Measurements from ENCODE around the gene KRTAP26-1.

The KRTAP26-1 gene, protein sequence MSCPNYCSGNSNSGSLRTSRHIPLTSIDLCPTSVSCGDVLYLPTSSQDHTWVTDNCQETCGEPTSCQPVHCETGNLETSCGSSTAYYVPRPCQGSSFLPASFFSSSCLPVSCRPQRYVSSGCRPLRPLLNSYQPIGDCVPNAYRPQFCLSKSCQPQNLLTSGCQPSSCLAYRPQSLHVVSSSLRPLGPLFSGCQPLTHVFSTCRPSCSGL

DNA sequence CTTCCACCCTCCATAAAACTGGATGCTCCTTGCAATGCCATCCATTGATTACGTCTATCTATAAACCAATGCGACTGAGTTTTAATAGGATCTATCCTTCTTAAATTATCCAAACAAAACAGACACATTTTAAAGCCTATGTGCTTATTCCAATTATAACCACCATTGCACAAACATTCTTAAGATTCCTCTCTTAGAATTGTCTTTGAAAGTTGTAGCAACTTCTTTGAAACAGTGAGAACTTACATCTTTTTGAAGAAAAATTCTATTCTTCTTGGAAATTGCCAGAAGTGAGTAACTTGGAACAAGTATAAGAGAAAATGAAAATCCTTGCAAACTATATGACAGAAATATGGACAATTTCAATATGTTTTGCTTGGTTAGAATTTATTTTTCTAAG is at the start of gene KRTAP26-1:
Gene KRTAP26-1, minus strand, starts transcription at position 101 of the 400 bp plus-strand sequence. CDS start 280 bp downstream, outside the sequence.
- no peak for DNase-seq (ENCODE audit: low read depth)

DNA sequence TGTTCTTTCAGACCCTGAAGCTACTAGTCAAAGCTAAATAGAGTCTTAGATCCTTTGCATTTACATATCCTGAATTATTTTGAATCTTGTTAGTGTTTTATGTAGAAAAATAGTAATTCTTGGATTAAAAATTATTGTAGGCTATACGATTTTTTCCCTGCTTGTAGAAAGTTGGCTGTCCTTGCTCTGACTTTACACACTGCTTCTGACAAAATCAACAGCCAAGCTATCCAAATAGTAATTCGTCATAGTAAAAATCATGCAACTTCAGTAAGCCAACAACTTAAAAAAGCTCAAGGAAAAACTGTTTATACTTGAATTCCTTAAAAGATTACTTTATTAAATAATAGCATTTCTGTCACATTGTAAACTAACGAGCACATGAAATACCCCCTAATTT is 35.8 kb upstream of the KRTAP26-1 start:
- DNase-seq (ENCODE audit: low read depth) = no peak

DNA sequence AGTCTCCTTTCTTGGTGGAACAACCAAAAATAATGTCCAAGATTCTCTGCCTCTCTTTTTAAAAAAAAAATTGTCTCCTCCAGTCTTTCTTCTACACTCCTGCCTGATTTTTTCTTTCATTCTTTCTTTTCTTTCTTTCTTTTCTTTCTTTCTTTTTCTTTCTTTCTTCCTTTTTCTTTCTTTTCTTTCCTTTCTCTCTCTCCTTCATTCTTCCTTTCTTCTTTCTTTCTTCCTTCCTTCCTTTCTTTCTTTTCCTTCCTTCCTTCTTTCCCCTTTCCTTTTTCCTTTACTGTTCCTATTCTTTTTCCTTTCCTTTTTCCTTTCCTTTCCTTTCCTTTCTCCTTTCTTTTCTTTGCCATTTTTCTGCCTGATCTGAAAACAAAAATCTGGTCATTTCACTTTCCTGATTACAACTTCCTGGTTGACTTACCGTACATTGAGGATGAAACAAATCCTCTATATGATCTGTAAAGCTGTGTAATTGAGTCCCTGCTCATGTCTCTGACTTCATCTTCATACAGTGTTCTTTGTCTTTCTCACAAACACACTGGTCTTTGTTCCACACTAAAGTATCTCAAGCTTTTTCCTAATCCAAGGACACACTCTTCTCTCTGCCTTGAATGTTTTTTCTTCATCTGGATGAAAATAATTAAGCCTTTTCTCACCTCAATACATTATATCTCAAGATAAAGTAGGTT is 34.3 kb upstream of the KRTAP26-1 start:
- no peak for DNase-seq (ENCODE audit: low read depth)

DNA sequence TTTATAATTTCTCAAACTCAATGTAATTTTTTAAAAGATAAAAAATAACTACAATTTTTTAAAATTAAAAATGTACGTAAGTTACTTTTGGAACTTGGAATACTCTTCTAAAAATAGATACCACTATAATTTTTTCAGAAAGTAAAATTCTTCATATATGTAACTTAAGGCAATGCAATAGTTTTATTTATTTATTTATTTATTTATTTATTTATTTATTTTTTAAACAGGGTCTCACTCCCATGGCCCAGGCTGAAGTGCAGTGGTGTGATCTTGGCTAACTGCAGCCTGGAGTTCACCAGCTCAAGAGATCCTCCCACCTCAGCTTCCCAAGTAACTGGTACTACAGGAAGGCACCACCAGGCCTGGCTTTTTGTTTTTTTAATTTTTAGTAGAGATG is 31.4 kb upstream of the KRTAP26-1 start:
- no peak for DNase-seq (ENCODE audit: low read depth)

DNA sequence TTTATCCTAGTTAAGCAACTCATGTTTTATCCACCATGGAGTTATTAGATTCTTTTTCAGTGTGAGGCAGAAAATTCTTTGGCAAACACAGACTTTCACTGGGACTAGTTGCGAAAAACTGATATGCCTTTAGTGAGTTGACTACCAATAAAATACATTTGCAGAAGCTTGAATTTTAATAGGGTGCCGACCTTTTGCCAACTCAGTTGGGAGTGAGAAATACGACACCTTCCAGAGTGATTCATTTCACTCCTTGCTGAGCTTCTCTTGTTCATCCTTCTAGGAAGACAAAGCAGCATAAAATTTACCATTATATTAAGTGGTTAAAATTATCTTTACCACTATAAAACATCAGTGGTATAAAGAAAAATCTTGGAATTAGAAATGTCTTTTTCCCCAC is 29.5 kb upstream of the KRTAP26-1 start:
- DNase-seq (ENCODE audit: low read depth) = no peak

DNA sequence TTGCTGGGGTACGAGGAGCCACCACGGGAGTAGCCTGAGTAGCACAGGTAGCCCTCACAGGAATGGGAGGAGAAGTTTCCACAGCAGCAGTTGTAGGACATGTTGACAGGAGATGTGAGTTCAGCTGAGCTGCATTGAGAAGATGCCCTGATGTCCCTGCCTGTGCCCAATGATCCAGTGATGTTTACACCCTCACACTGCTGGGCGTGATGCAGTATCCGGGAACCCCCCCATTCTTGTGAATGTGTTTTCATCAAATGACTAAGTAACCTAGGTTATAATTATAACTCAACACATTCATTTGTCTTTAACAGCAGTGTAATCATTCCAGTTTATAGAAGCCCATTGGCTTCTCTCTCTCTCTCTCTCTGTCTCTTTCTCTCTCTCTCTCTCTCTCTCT is 28.4 kb upstream of the KRTAP26-1 start, which contains the start of gene KRTAP23-1:
Gene KRTAP23-1, minus strand, starts transcription at position 101 of the 400 bp plus-strand sequence. Its CDS starts 0 bp downstream, at position 101.
- no peak for DNase-seq (ENCODE audit: low read depth)

DNA sequence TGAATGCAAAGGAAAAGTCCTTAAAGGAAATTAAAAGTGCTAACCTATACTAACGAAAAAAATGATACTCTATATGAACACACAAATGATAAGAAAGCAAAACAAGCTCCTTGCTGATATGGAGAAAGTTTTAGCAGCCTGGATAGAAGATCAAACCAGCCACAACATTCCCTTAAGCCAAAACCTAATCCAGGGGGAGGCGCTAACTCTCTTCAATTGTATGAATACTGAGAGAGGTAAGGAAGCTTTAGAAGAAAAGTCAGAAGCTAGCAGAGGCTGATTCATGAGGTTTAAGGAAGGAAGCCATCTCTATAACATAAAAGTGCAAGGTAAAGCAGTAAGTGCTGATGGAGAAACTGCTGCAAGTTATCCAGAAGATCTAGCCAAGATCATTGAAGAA is 24.9 kb upstream of the KRTAP26-1 start:
- DNase-seq (ENCODE audit: low read depth) = no peak

DNA sequence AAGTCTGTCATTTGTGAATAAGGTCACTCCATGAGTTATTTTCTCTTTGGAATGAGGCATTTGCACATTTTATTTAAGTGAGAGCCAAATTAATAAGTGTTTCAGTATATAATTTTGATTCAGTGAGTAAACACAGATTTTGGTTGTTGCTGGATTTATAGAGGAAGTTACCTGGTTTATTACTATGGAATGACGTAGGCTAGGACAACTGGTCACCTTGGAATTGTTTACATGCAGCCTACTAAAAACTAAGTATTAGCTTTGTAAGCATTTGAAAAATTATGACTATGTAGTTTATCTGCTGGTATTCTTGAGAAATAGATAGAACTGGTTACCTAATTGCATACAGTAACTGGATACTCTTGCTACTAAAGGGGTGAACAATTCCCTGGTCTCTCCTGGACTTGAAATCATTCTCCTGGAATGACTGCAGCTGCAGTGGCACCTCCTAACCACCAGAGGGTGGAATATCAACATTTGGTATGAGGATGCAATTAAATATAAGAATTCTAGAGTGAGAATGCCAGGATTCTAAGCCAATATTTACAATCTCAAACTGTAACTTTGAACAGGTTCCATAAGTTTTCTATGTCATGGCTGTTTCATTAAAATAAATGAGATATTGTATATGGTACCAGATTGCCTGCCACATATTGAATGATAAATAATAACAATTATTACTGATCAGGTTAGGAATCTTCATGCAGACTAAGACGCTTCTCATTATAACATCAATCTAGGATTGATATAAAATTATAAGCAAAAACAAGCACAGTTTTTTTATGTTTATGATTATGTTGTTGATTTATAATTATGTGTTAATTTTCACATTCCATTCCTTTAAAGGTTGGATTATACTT is 20.8 kb upstream of the KRTAP26-1 start:
- peak; percentile 4 for DNase-seq (ENCODE audit: low read depth)

DNA sequence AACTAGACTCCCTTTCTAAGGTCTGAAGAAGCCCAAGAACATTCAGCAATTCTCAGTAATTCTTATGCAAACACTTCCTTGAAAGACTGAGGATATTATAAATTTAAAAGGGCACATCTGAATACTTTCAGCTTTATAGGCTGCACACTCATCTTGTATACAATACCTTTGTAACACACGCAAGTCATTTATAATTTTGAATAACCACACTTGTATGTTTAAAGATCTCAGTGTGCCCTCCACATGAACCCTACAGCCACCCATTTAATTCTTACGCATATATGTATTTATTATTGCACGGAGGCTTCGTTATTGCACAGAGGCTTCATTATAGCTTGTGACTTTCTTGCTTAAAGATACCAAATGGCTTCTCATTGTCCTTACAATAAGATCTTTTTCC is 18.6 kb upstream of the KRTAP26-1 start:
- DNase-seq (ENCODE audit: low read depth) = no peak

DNA sequence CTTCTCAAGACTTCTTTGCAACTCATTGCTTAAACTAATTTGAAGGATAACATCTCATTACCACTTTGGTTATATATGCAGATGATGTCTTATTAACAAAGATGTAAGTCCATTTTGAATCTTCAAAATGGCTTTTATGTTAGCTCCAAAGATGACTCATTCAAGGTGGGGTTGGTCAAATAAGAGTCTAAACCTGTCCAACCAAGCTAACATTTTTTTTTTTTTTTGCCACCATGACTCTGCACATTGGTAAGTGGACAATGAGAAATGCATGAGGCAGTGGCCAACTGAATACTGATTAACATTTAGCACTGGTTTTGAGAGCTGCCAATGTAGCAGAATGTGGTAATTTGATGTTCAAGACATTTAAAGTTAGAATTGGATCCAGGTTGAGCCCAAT is 17.7 kb upstream of the KRTAP26-1 start:
- no peak for DNase-seq (ENCODE audit: low read depth)

DNA sequence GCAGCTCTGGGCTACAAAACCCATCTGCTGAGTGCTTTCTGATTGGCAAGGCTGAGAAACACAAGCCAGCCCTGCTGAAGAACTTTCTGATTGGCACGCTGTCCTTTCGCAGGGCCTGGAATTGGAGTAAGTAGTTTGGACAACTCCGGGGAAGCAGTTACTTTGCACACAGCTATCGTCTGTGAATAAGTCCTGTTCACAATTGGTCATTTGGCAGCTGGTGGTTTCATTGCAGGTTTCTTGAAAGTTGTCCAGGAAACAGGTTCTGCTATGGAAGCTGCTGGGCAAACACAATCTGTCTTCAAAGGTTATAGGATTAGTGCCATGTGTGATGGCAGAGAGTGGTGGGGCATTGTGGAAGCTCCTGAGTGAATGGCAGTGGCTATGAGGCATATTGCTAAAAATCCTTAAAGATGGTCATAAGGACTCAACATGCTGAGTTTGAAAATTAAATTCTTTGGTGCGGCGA is 17.2 kb upstream of the KRTAP26-1 start, which contains the start of gene KRTAP27-1:
Gene KRTAP27-1, minus strand, starts transcription at position 419 of the 469 bp plus-strand sequence. Its CDS starts 26 bp downstream, at position 393.
- DNase-seq (ENCODE audit: low read depth) = no peak

DNA sequence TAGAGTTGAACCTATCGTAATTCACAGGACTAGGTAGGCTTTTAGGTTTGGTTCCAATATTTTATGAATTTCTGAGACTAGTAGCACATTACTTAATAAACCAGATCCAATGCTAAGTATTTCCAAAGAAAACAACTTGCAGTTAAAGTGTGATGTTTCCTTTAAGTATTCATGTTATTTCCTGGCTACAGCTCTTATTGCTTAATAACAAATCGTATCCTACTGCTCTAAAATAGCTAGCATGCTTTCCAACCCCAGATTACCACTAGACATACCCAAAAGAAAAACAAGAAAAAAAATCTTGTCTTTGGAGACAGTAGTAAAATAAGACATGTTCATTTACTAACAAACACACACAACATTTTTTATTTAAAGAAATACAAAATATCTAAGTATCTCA is 16.5 kb upstream of the KRTAP26-1 start:
- DNase-seq (ENCODE audit: low read depth) = no peak

DNA sequence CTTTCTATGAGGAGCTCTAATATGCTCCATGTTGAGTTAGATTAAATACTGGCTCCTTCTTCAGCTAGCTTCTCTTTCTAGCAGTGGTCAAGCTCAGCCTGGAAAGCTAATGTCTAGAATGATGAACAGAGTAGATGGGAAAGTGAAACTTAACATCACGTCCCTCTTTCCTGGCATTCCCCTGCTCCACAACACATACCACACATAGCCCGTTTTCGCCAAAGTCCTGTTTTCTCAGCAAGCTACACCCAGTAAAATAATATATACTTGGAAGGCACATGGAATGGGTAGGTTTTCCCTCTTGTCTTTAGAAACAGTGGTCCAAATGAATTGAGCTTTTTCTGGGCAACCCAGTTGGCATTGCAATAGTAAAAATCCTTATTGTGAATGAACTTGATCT is 13.6 kb upstream of the KRTAP26-1 start:
- DNase-seq (ENCODE audit: low read depth) = no peak

DNA sequence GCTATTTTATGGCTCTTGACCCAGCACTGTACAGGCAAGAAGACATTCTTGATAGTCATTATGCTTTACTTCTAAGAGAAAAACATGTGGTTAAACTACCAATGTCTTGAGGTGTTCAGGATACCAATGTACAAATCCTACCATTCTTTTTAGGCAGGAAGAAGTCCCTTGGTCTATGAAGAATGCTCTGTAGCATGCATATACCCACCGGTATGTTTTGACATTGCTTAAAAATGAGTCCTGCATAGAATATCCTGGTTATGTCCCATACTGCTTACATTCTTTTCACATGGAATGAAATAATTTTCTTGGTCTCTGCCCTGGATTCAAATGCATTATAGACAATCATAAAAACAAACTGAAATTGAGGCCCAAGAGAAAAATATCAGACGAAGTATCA is 12.6 kb upstream of the KRTAP26-1 start:
- DNase-seq (ENCODE audit: low read depth) = no peak

DNA sequence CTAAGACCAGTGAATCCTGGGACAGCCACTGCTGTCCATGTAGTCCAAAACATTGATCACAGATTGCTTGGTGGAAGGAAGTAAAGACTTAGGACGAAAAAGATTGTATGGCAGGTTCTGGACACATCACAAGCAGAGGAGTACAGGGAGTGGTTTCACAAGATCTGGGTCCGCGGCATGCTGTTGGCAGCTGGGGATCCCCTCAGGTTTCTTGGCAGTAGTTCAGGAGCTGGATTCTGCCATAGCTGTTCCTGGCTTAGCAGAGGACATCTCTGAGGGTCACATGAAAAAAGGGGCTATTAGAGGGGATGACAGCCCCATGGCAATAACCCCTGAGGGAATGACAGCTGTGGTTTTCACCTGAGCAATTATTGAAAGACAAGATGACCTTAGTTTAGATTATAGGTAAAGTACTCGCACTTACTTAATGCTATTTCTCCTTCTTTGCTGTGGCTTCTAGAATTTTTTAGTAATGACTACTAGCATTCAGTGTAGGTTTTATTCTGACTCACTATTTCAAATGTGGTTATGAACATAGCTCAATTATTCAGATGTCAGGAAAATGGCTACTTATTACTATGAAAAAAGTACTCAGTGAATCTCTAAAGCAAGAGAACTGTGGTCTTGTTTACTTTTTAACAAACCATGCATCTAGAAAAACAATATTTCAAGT is 9.2 kb upstream of the KRTAP26-1 start:
- no peak for DNase-seq (ENCODE audit: low read depth)

DNA sequence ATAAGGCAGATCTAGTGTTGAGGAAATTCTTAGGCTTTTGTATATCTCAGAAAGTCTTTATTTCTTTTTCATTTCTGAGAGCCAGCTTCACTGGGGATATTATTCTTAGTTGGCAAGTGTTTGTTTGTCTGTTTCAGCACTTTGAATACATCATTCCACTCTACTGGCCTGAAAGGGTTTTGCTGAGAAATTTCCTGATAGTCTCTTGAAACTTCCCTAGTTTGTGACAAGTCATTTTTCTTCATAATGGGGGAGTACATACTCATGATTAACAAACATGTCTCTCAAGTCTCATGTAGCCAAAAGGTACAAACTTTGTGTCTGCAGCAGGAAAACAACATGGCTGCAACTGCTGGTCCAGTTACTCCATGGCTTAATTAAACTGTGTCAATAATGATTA is 6.3 kb upstream of the KRTAP26-1 start:
- no peak for DNase-seq (ENCODE audit: low read depth)

DNA sequence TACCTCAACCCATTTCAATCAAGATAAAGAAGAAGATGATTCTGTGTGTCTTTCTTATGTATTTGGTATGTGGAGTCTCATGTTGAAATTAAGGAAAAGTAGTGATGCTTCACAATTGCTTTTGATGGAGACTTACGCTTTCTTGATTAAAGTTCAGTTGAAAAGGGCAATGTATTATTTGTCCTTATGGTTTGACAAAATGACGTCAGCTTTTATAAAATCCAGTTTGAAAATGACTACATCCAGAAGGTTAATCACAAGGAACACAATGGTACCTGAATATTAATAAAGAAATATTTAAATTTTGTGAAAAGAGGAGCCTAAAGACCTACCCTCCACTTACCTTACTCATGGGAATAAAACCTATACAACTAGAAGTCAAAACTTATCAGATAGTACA is 4.4 kb downstream of the KRTAP26-1 start:
- DNase-seq (ENCODE audit: low read depth) = no peak

DNA sequence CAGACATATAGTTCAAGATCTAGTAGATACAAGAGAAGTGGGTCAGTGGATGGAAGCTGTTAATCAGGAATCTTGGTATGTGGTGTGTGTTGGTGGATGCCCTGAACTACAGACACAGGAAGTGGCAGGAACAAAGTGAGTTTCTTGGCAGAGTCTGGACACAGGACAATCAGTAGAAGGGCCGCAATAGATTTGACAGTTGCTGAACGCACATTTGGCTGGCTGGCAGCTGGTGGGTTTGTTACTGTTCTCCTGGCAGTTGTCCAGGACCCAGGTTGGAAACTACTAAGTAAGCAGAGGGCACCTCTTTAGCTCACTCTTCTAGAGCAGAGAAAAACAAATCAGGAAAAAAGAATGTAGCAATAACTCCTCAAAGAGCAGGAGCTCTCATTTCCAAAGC is 13.2 kb downstream of the KRTAP26-1 start:
- DNase-seq (ENCODE audit: low read depth) = no peak

DNA sequence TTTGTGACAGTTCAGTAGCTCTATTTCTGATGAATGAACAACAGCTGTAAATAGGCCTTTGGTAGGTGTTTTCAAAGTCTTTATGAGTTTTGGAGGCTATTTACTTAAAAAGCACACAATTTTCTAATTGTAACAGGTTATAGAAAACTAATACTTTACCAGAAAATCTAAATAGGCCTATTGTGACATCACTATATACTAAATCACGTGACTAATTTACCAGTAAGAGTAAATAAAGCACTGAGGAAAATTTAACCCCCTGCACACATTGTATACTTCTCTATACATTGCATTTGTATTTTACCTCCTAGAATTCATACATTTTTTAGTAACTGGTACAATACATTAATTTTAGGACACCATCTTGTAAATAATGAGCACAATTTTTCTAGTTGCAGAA is 15.0 kb downstream of the KRTAP26-1 start:
- DNase-seq (ENCODE audit: low read depth) = no peak

DNA sequence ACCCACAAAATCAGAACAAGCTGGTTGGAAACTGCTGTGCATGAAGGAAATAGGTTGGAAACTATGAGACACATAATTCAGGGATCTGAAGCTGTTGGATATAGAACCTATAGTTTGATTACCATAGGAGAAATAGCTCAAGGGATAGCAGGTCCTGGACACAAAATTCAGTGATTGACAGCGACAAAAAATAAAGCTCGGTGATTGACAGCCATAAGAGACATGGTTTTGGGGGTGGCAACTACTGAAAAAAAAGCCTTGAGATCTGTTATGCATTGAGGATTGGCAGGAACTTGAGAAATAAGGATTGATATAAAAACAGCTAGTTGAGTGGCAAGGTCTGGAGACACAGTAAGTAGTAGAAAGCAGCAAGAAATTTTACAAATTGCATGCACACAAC is 30.9 kb downstream of the KRTAP26-1 start, which contains the start of gene KRTAP25-1:
Gene KRTAP25-1, minus strand, starts transcription at position 300 of the 400 bp plus-strand sequence. Its CDS starts 24 bp downstream, at position 276.
- no peak for DNase-seq (ENCODE audit: low read depth)

DNA sequence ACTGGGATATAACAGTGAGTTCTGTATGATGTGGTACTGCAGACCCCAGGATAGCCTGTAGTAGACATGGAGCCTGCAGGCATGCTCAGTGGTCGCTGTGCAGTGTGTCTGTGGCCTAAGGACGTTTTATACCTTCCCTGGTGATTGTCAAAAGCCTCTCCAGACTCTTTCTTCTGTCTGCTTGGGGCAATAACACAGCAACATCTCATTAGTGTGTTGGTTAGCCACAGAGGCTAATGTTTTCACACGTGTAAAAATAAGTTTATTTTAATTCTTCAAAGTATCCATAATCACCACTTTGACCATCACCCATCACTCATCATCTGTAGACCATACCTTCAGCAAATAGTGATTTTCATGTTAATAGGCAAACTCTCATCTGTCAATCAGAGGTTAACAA is 37.3 kb downstream of the KRTAP26-1 start, which contains the start of gene KRTAP24-1:
Gene KRTAP24-1, minus strand, starts transcription at position 101 of the 400 bp plus-strand sequence. Its CDS starts 18 bp downstream, at position 83.
- no peak for DNase-seq (ENCODE audit: low read depth)

DNA sequence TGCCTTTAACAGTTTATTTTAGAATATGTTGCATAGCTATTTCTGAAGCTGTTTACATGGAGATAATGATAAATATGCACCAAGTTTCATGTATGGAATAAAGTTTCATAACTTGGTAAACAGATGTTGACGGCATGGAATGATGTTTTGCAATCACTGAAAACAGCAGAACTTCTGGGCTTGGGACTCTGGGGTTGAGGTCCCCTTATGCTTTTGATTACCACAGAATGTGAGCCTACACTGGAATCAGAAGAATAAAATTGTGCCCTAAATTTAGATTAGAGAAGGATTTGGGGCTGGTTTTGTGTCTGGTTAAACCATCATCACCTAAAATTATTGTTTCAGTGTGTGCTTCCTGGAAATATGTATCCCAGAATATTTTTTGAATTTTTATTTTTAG is 48.5 kb downstream of the KRTAP26-1 start:
- DNase-seq (ENCODE audit: low read depth) = no peak

Measured in activated T-cell treated with anti-CD3 and anti-CD28 coated beads for 48 hours (primary cell).